NT2/D1 (cell line): ENCODE measurements around the gene PLD5.

ENCODE experiments used
- YY1 ChIP-seq: IDR thresholded peaks from 2 replicates; pipeline ENCODE4 v1.6.1; 2011; ENCODE audit not compliant: insufficient read length, insufficient read depth
- ZNF274 ChIP-seq: IDR thresholded peaks from 2 replicates; pipeline ENCODE4 v1.6.1; 2011; ENCODE audit warnings: mild to moderate bottlenecking, low read depth, low read length

- TF ChIP-seq YY1: no peak
- TF ChIP-seq ZNF274: no peak
Measured at GRCh38 chr1:242224461-242224860, 300.0 kb downstream of the PLD5 start.
